ENCODE data around the gene SPTB. TPM values are rescaled to one million over a fixed set of nuclear protein-coding genes. Genes with fewer than 3 reads are reported as not detected.

The SPTB gene
- total RNA-seq, 1 donor from 2014 or later = 0.98 TPM

DNA sequence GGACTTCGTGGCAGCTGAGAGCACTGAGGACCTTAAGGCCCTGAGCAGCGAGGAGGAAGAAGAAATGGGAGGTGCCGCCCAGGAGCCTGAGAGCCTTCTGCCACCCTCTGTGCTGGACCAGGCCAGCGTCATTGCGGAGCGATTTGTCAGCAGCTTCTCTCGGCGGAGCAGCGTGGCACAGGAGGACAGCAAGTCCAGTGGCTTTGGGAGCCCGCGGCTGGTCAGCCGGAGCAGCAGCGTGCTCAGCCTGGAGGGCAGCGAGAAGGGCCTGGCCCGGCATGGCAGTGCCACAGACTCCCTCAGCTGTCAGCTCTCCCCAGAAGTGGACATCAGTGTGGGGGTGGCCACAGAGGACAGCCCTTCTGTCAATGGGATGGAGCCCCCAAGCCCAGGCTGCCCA is 138.5 kb downstream of the SPTB start:
- intact Hi-C loops (cut with DNase I) = no loop called here
- TF ChIP-seq POLR2AphosphoS5 (IDR thresholded peaks at IDR 0.05; ENCODE audit: insufficient read depth in 1 of 2, low read depth in 1 of 2) = no peak
- TF ChIP-seq POLR2A (IDR thresholded peaks at IDR 0.05) = no peak
- TF ChIP-seq, protein P1, sequence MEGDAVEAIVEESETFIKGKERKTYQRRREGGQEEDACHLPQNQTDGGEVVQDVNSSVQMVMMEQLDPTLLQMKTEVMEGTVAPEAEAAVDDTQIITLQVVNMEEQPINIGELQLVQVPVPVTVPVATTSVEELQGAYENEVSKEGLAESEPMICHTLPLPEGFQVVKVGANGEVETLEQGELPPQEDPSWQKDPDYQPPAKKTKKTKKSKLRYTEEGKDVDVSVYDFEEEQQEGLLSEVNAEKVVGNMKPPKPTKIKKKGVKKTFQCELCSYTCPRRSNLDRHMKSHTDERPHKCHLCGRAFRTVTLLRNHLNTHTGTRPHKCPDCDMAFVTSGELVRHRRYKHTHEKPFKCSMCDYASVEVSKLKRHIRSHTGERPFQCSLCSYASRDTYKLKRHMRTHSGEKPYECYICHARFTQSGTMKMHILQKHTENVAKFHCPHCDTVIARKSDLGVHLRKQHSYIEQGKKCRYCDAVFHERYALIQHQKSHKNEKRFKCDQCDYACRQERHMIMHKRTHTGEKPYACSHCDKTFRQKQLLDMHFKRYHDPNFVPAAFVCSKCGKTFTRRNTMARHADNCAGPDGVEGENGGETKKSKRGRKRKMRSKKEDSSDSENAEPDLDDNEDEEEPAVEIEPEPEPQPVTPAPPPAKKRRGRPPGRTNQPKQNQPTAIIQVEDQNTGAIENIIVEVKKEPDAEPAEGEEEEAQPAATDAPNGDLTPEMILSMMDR (IDR thresholded peaks at IDR 0.05) = no peak
- peaks cover 6% of the 10 kb centered on the region for H3K4me1 ChIP-seq
- H3K27ac ChIP-seq = no peak overlapping the region
- no peaks in the 10 kb centered on the region for H3K27me3 ChIP-seq
- H3K9me3 ChIP-seq = no peaks in the 10 kb centered on the region
- no peak for DNase-seq (ENCODE audit: extremely low spot score in 2 of 2)
- H3K4me3 ChIP-seq = no peak overlapping the region
- peaks cover 0 to 70% of the 10 kb centered on the region in 2 donors for H3K36me3 ChIP-seq

DNA sequence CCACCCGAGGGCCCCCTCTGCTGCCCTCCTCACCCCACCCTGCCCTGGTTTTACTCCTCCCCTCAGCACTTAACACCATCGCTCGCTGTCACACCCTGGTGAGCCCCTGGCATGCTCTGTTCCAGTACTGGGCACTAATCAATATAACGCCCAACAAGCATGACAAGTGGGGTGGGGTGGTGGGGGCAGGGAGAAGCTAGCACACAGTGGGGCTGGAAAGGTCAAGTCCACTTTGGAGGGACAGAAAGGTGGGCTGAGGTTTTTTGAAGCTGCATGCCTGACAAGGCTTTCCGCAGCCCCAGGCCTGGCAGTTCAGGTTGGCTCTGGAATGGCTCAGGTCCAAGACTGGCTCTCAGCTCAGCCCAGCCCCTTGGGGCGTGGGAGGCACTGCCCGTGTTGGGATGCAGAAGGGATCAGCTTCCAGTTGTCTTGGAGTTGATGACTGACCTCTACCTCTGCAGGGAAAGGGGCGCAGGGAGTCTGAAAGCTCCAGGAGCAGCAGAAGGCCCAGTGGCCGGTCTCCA is 141.4 kb downstream of the SPTB start:
- DNase-seq (ENCODE audit: extremely low spot score in 2 of 2) = no peak
- H3K27ac ChIP-seq = no peak overlapping the region
- TF ChIP-seq, protein P1 (IDR thresholded peaks at IDR 0.05) = no peak
- TF ChIP-seq POLR2AphosphoS5 (IDR thresholded peaks at IDR 0.05; ENCODE audit: insufficient read depth in 1 of 2, low read depth in 1 of 2) = no peak
- TF ChIP-seq POLR2A (IDR thresholded peaks at IDR 0.05) = no peak
- H3K27me3 ChIP-seq = no peaks in the 10 kb centered on the region
- intact Hi-C loops (cut with DNase I) = no loop called here
- no peak overlapping the region for H3K4me3 ChIP-seq
- no peaks in the 10 kb centered on the region for H3K9me3 ChIP-seq
- peaks cover 0 to 56% of the 10 kb centered on the region in 2 donors for H3K36me3 ChIP-seq
- H3K4me1 ChIP-seq = no peaks in the 10 kb centered on the region

DNA sequence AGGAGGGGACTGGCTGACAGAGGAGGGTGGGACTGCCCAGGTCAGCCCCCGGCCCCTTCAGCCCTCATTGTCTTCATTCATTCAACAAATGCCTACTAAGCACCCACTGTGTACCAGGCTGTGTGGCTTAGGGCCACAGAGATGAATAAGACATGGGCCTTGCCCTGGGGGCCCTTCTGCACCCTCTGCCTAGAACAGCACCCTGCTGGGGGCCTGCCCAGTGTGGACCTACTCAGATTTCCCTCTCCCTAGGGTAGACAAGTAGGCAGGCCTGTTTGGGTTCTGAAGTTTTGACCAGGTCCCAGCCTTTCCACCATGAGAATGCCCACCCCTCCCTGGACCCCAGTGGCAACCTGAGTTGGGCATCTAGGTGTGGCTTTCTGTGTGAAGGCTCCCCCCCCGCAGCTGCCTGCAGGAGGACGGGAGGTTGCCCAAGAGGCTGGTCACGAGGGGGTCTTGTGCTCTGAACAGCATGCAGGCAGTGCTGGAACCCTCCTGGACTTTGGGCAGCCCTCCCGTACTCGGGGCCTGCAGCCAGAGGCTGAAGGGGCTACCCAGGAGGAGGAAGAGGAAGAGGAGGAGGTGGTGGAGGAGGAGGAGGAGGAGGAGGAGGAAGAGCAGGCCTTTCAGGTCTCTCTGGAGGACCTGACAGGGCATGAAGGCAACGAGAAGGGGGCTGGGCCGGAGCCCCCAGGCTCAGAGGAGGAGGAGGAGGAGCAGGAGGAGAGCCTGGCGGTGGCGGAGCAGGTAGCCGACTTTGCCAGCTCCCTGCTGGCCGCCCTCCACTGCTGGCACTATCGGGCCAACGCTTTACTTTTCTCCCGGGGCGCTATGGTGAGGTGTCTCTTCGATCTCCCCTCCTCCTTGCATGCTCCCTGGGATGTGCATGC is 142.1 kb downstream of the SPTB start:
- intact Hi-C loops (cut with DNase I) = no loop called here
- TF ChIP-seq, protein P1 (IDR thresholded peaks at IDR 0.05) = no peak
- no peak for TF ChIP-seq POLR2A (IDR thresholded peaks at IDR 0.05)
- no peak for TF ChIP-seq POLR2AphosphoS5 (IDR thresholded peaks at IDR 0.05; ENCODE audit: insufficient read depth in 1 of 2, low read depth in 1 of 2)
- no peaks in the 10 kb centered on the region for H3K9me3 ChIP-seq
- H3K36me3 ChIP-seq = peaks cover 0 to 63% of the 10 kb centered on the region in 2 donors
- DNase-seq (ENCODE audit: extremely low spot score in 2 of 2) = no peak
- no peaks in the 10 kb centered on the region for H3K27me3 ChIP-seq
- H3K4me3 ChIP-seq = no peak overlapping the region
- H3K4me1 ChIP-seq = no peaks in the 10 kb centered on the region
- no peak overlapping the region for H3K27ac ChIP-seq

DNA sequence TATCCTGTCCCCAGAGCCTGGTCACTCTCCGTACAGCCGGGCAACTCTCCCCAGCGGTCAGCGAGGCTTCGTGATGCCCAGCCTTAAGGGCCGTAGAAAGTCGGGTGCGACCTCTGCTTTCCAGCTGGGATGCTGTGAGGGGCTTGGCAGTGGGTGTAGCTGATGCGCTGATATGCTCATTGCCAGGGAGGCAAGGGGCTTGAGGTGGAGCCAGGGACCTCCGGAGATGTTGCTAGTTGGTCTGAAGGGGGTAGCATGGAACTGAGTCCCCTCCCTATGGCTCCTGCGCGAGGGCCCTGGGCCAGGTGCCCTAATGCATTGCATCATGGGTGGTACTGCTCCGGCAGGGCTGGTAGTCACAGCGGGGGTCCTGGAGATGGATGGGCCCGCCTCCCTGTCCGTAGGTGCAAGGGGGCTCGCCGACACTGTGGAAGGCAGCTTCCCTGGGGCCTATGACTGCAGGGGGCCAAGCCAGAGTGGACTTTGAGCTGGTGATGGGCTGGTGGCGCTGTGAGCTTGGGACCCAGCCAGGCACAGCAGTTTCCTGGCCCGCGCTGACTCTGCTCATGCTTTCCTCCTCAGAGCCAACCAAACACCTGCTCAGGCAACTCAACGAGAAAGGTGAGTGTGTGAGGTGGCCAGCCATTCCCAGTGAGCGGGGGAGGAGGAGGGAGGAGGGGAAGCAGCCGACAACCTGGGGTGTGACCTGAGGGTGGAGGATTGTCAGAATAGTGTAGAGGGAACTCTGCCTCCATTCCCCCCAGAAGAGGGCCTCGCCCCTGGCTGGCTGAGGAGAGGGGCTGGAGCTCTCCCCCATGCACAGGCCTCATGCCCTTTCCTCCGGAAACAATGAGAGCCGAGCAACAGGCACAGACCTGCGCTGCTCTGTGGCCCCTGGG is 143.2 kb downstream of the SPTB start:
- no peak overlapping the region for H3K4me3 ChIP-seq
- peaks cover 0 to 60% of the 10 kb centered on the region in 2 donors for H3K36me3 ChIP-seq
- intact Hi-C loops (cut with DNase I) = no loop called here
- no peaks in the 10 kb centered on the region for H3K9me3 ChIP-seq
- no peak for DNase-seq (ENCODE audit: extremely low spot score in 2 of 2)
- H3K27me3 ChIP-seq = no peaks in the 10 kb centered on the region
- H3K27ac ChIP-seq = no peak overlapping the region
- TF ChIP-seq, protein P1 (IDR thresholded peaks at IDR 0.05) = no peak
- TF ChIP-seq POLR2AphosphoS5 (IDR thresholded peaks at IDR 0.05; ENCODE audit: insufficient read depth in 1 of 2, low read depth in 1 of 2) (no peak), POLR2A (IDR thresholded peaks at IDR 0.05) (no peak)
- no peaks in the 10 kb centered on the region for H3K4me1 ChIP-seq
